Heart left ventricle (tissue), 16 donors: ENCODE measurements around the gene MEI1. TPM values are rescaled to one million over a fixed set of nuclear protein-coding genes. Genes with fewer than 3 reads are reported as not detected.
"Not testable (repeated sequence)": the region's sequence is repeated elsewhere in the genome, so short reads cannot be mapped to it uniquely, and the experiment has no call there.

ENCODE experiments used
- ATAC-seq, 4 donors: fragments of 200-7000 bp; cut with Tn5 transposase; one replicate each; pipeline ENCODE4 v1.9.1; 2020 to 2022; ENCODE audit warnings: moderate library complexity in 4 of 4, mild to moderate bottlenecking in 3 of 4, moderate number of reproducible peaks in 1 of 4
- DNase-seq, 5 donors: peaks; one replicate each; pipeline ENCODE4 v3.0.0-alpha.2; 2020
- H3K27ac ChIP-seq, 12 donors: fragments of 200-600 bp; sonication (generic) in 4 of 12; one replicate each; pipeline versions ENCODE4 v1.5.0 to v1.8.0; 2016 to 2022; ENCODE audit warnings: mild to moderate bottlenecking in 2 of 12
- H3K27me3 ChIP-seq, 9 donors: fragments of 200-600 bp; sonication (generic) in 2 of 9; one replicate each; pipeline versions ENCODE4 v1.5.1 to v1.8.0; 2016 to 2022; ENCODE audit warnings: mild to moderate bottlenecking in 3 of 9
- H3K36me3 ChIP-seq, 9 donors: fragments of 200-600 bp; sonication (generic) in 2 of 9; one replicate each; pipeline versions ENCODE4 v1.5.0 to v1.8.0; 2018 to 2022; ENCODE audit warnings: mild to moderate bottlenecking in 2 of 9
- H3K4me1 ChIP-seq, 12 donors: fragments of 200-600 bp; sonication (generic) in 4 of 12; one replicate each; pipeline versions ENCODE4 v1.5.0 to v1.8.0; 2016 to 2022; ENCODE audit warnings: mild to moderate bottlenecking in 3 of 12
- H3K4me3 ChIP-seq, 12 donors: fragments of 200-600 bp; sonication (generic) in 4 of 12; one replicate each; pipeline versions ENCODE4 v1.5.0 to v1.8.0; 2017 to 2022; ENCODE audit warnings: mild to moderate bottlenecking in 9 of 12, moderate library complexity in 4 of 12
- H3K9me3 ChIP-seq, 12 donors: fragments of 200-600 bp; sonication (generic) in 4 of 12; one replicate each; pipeline versions ENCODE4 v1.5.0 to v1.8.0; 2016 to 2022; ENCODE audit warnings: mild to moderate bottlenecking in 1 of 12
- CTCF ChIP-seq, 12 donors: fragments of 200-600 bp; sonication (generic) in 4 of 12; IDR thresholded peaks; one replicate each; pipeline versions ENCODE4 v1.5.0 to v1.8.0; 2018 to 2022; ENCODE audit warnings: antibody characterized with exemption in 12 of 12, mild to moderate bottlenecking in 5 of 12
- POLR2A ChIP-seq, 2 donors: fragments of 450-650 bp; IDR thresholded peaks; one replicate each; pipeline ENCODE4 v1.6.1; 2017; ENCODE audit warnings: antibody characterized with exemption in 2 of 2, mild to moderate bottlenecking in 2 of 2, moderate library complexity in 2 of 2
- WGBS, 4 donors: extraction: QIAGEN DNeasy Blood & Tissue Kit in 2 of 4; methylation state at CpG; one replicate each; pipeline versions ENCODE4 v1.1.5 to v1.1.7; 2013 to 2018; 5-methylcytosine and 5-hydroxymethylcytosine counted together
- intact Hi-C, 10 donors: fragments of 100-400 bp; cut with DNase I; formaldehyde crosslinking; loops; one replicate each; pipeline versions ENCODE4 v1.11.1 to v1.14.2; 2022
- polyA plus RNA-seq, 2 donors: library from polyadenylated mRNA; stranded (reverse); fragments of 200-250 nt; gene quantifications; one replicate each; pipeline ENCODE4 v1.2.3, GENCODE V29; 2013
- total RNA-seq, 9 donors: library from RNA; depleted of rRNA in 2 of 9; stranded (reverse); fragments of >200 nt in 2 of 9; fragmentation: NEBNext Ultra II Directional in 3 of 9; extraction: Animal tissue kit (Norgen Biotek cat#: 25700) in 3 of 9; gene quantifications; one replicate each; pipeline versions ENCODE4 v1.1.0 to v1.2.4, GENCODE V29; 2016 to 2023
- donor health status: ischemic (EF 13 %, LVEDD 7.1; RV severe dilation, severe dysfunction).
- donor health status: healthy with polysubstance abuse.
- donor health status: DM: no; HTN: yes; CAD: no.
- donor health status: DM: no; HTN: no; CAD: no.
- donor health status: ischemic (EF 25% LVEDD 6.9; RV normal size, moderate dysfunction).
- donor health status: ischemic (EF 25% LVEDD 5.7; RV mildly dilated, moderate dysfunction).
- donor health status: healthy.
- donor health status: DM: yes; HTN: yes; CAD: no.
- donor health status: ischemic (EF 35%, LVEDD 5.7; RV mildly dilated, moderate dysfunction).
- donor health status: nonischemic (EF 11% LVEDD 7.7; RV severe dilation, severe dysfunction).
- donor health status: DM: yes; HTN: yes; CAD: no.
- donor health status: PGD.
- donor health status: ischemic (EF 29% LVEDD 5.4; RV normal size, mild dysfunction).
- donor health status: nonischemic (EF 23%, LVEDD 6.1; RV moderate dilation, normal function).

MEI1 gene
- total and polyA plus RNA-seq, 11 donors: 0.23 to 2.3 (median 0.54) TPM; not detected in 4

GRCh38 chr22:41682033-41682807, 17.1 kb upstream of the MEI1 start:
- H3K4me3 ChIP-seq: peak overlapping the region; percentile 38 to 91 (median 67)
- no peaks in the 10 kb centered on the region for H3K27me3 ChIP-seq
- peak; percentile 93 to 98 (median 96) for ATAC-seq
- intact Hi-C loops: loop anchor here in 1 of 10 donors (10.0 kb wide), 1 partner anchor 393 kb away; the partner anchor contains the start of genes NAGA, PHETA2 and SMDT1
- peak; percentile 85 to 93 (median 88) for DNase-seq
- peak; percentile 14 to 59 for TF ChIP-seq POLR2A (IDR thresholded peaks at IDR 0.05)
- TF ChIP-seq CTCF (IDR thresholded peaks at IDR 0.05): no peak
- WGBS, 4 donors: 40 to 56% (median 48%) methylated on average over 50 of the region's 50 CpGs
- H3K4me1 ChIP-seq: peaks cover 0 to 16% (median 6%) of the 10 kb centered on the region in 12 donors
- no peaks in the 10 kb centered on the region for H3K9me3 ChIP-seq
- peaks cover 0 to 37% (median 34%) of the 10 kb centered on the region in 9 donors for H3K36me3 ChIP-seq
- H3K27ac ChIP-seq: peak overlapping the region; percentile 39 to 94 (median 82)

- H3K9me3 ChIP-seq: no peaks in the 10 kb centered on the region
- 91 to 93% (median 92%) methylated on average over 9 of the region's 9 CpGs for WGBS, 4 donors
- ATAC-seq (no peak), DNase-seq (no peak)
- H3K27me3 ChIP-seq: no peaks in the 10 kb centered on the region
- intact Hi-C loops: loop anchor here in 1 of 10 donors (10.0 kb wide), 1 partner anchor 392 kb away; the partner anchor contains the start of genes NAGA, PHETA2 and SMDT1
- H3K27ac ChIP-seq: peak overlapping the region in 9 of 12 donors; percentile 79 to 94 (median 86)
- TF ChIP-seq POLR2A (IDR thresholded peaks at IDR 0.05) (no peak), CTCF (IDR thresholded peaks at IDR 0.05) (no peak)
- peak overlapping the region in 9 of 12 donors; percentile 57 to 91 (median 73) for H3K4me3 ChIP-seq
- peaks cover 0 to 22% (median 14%) of the 10 kb centered on the region in 12 donors for H3K4me1 ChIP-seq
- H3K36me3 ChIP-seq: peaks cover 0 to 29% (median 27%) of the 10 kb centered on the region in 9 donors
Observed at GRCh38 chr22:41683052-41683451, 16.3 kb upstream of the MEI1 start.

- H3K36me3 ChIP-seq: peaks cover 0 to 23% (median 22%) of the 10 kb centered on the region in 9 donors
- no peak for TF ChIP-seq CTCF (IDR thresholded peaks at IDR 0.05)
- no peak for TF ChIP-seq POLR2A (IDR thresholded peaks at IDR 0.05)
- WGBS, 4 donors: 82 to 88% (median 87%) methylated on average over 3 of the region's 3 CpGs
- no peak overlapping the region for H3K27ac ChIP-seq
- H3K4me1 ChIP-seq: peaks cover 0 to 22% (median 14%) of the 10 kb centered on the region in 12 donors
- no peaks in the 10 kb centered on the region for H3K27me3 ChIP-seq
- no peaks in the 10 kb centered on the region for H3K9me3 ChIP-seq
- intact Hi-C loops: loop anchor here in 1 of 10 donors (10.0 kb wide), 1 partner anchor 391 kb away; the partner anchor contains the start of genes NAGA, PHETA2 and SMDT1
- no peak for DNase-seq
- H3K4me3 ChIP-seq: no peak overlapping the region
- no peak for ATAC-seq
Observed at GRCh38 chr22:41683616-41684015, 15.7 kb upstream of the MEI1 start.

- no peak overlapping the region for H3K4me3 ChIP-seq
- H3K9me3 ChIP-seq: no peaks in the 10 kb centered on the region
- DNase-seq (no peak), ATAC-seq (no peak)
- no peak for TF ChIP-seq POLR2A (IDR thresholded peaks at IDR 0.05)
- TF ChIP-seq CTCF (IDR thresholded peaks at IDR 0.05): no peak
- peaks cover 0 to 25% (median 16%) of the 10 kb centered on the region in 12 donors for H3K4me1 ChIP-seq
- peaks cover 0 to 18% (median 16%) of the 10 kb centered on the region in 9 donors for H3K36me3 ChIP-seq
- intact Hi-C loops: loop anchor here in 1 of 10 donors (10.0 kb wide), 1 partner anchor 391 kb away; the partner anchor contains the start of genes NAGA, PHETA2 and SMDT1
- H3K27me3 ChIP-seq: no peaks in the 10 kb centered on the region
- no peak overlapping the region for H3K27ac ChIP-seq
- WGBS, 4 donors: 83 to 90% (median 86%) methylated on average over 4 of the region's 4 CpGs
Observed at GRCh38 chr22:41684194-41684593, 15.1 kb upstream of the MEI1 start.

GRCh38 chr22:41686890-41687289, 12.4 kb upstream of the MEI1 start:
- Histone ChIP-seq H3K4me3 (peak overlapping the region in 1 of 12 donors; percentile 82), H3K4me1 (peaks cover 0 to 27% (median 18%) of the 10 kb centered on the region in 12 donors)
- WGBS, 4 donors: 92 to 99% (median 97%) methylated on average over 11 of the region's 11 CpGs
- DNase-seq, H3K36me3 ChIP-seq, ATAC-seq, H3K9me3 ChIP-seq, H3K27ac ChIP-seq, H3K27me3 ChIP-seq: not testable (repeated sequence)
- intact Hi-C loops: loop anchor here in 1 of 10 donors (10.0 kb wide), 1 partner anchor 388 kb away; the partner anchor contains the start of genes NAGA, PHETA2 and SMDT1
